ENCODE results near the gene ANO9.

ANO9 gene

GRCh38 chr11:442611-443081 is 835 bp upstream of the ANO9 start:
- Histone ChIP-seq H3K27me3 (ENCODE audit: insufficient read depth, low read depth, severe bottlenecking) (no peaks in the 10 kb centered on the region), H3K4me3 (ENCODE audit: low read depth, low read length) (no peak overlapping the region), H3K27ac (no peak overlapping the region), H3K9me3 (ENCODE audit: severe bottlenecking) (no peaks in the 10 kb centered on the region), H3K36me3 (no peaks in the 10 kb centered on the region)
- DNase-seq = no peak
- TF ChIP-seq CTCF (IDR thresholded peaks at IDR 0.05; ENCODE audit: low read depth, low read length) = no peak

GRCh38 chr11:441043-441417 is 781 bp downstream of the ANO9 start:
- H3K27ac ChIP-seq = no peak overlapping the region
- no peaks in the 10 kb centered on the region for H3K27me3 ChIP-seq (ENCODE audit: insufficient read depth, low read depth, severe bottlenecking)
- DNase-seq = no peak
- TF ChIP-seq CTCF (IDR thresholded peaks at IDR 0.05; ENCODE audit: low read depth, low read length) = no peak
- no peaks in the 10 kb centered on the region for H3K9me3 ChIP-seq (ENCODE audit: severe bottlenecking)
- no peaks in the 10 kb centered on the region for H3K36me3 ChIP-seq
- H3K4me3 ChIP-seq (ENCODE audit: low read depth, low read length) = no peak overlapping the region

- Histone ChIP-seq H3K4me3 (ENCODE audit: low read depth, low read length) (no peak overlapping the region), H3K27me3 (ENCODE audit: insufficient read depth, low read depth, severe bottlenecking) (no peaks in the 10 kb centered on the region), H3K36me3 (no peaks in the 10 kb centered on the region), H3K9me3 (ENCODE audit: severe bottlenecking) (no peaks in the 10 kb centered on the region), H3K27ac (no peak overlapping the region)
- no peak for DNase-seq
- TF ChIP-seq CTCF (IDR thresholded peaks at IDR 0.05; ENCODE audit: low read depth, low read length) = peak; percentile 29; the same call in 1 of the 2 replicates
These were observed 1.5 kb downstream of the ANO9 start for GRCh38 chr11:440065-441042.

- no peaks in the 10 kb centered on the region for H3K36me3 ChIP-seq
- no peaks in the 10 kb centered on the region for H3K27me3 ChIP-seq (ENCODE audit: insufficient read depth, low read depth, severe bottlenecking)
- no peak overlapping the region for H3K27ac ChIP-seq
- no peak for TF ChIP-seq CTCF (IDR thresholded peaks at IDR 0.05; ENCODE audit: low read depth, low read length)
- H3K4me3 ChIP-seq (ENCODE audit: low read depth, low read length) = no peak overlapping the region
- no peaks in the 10 kb centered on the region for H3K9me3 ChIP-seq (ENCODE audit: severe bottlenecking)
- no peak for DNase-seq
These were observed 2.3 kb downstream of the ANO9 start for GRCh38 chr11:439315-440064.

- H3K4me3 ChIP-seq (ENCODE audit: low read depth, low read length) = no peak overlapping the region
- no peaks in the 10 kb centered on the region for H3K36me3 ChIP-seq
- H3K9me3 ChIP-seq (ENCODE audit: severe bottlenecking) = no peaks in the 10 kb centered on the region
- no peak for TF ChIP-seq CTCF (IDR thresholded peaks at IDR 0.05; ENCODE audit: low read depth, low read length)
- DNase-seq = no peak
- no peak overlapping the region for H3K27ac ChIP-seq
- H3K27me3 ChIP-seq (ENCODE audit: insufficient read depth, low read depth, severe bottlenecking) = no peaks in the 10 kb centered on the region
These were observed 3.5 kb downstream of the ANO9 start for GRCh38 chr11:438101-438844.
